Mesenchymal stem cell (in vitro differentiated cells and primary cell): Measurements from ENCODE around the gene PHC2.

Source experiments
- DNase-seq: peaks from one replicate; pipeline ENCODE4 v3.0.0-alpha.2; 2013
- H2AFZ ChIP-seq: one replicate; pipeline ENCODE4 v1.6.1; 2013; ENCODE audit warnings: low read depth, mild to moderate bottlenecking, control low read depth, inconsistent platforms, low read length, moderate library complexity
- H2AK5ac ChIP-seq: 2 replicates; pipeline ENCODE4 v1.6.1; 2013; ENCODE audit warnings: low read length, moderate library complexity, mild to moderate bottlenecking, inconsistent platforms; ENCODE audit not compliant: severe bottlenecking
- H2BK120ac ChIP-seq: one replicate; pipeline ENCODE4 v1.6.1; 2013; ENCODE audit warnings: low read depth, mild to moderate bottlenecking, inconsistent platforms, low read length, moderate library complexity
- H2BK12ac ChIP-seq, 2 experiments: one replicate each; pipeline ENCODE4 v1.6.1; 2013; ENCODE audit warnings: inconsistent platforms in 2 of 2, low read length in 2 of 2, mild to moderate bottlenecking in 2 of 2, moderate library complexity in 2 of 2, control low read depth in 1 of 2
- H2BK15ac ChIP-seq: one replicate; pipeline ENCODE4 v1.6.1; 2013; ENCODE audit warnings: mild to moderate bottlenecking, low read depth, inconsistent platforms; ENCODE audit not compliant: poor library complexity, severe bottlenecking
- H2BK5ac ChIP-seq: 2 replicates; pipeline ENCODE4 v1.6.1; 2013; ENCODE audit warnings: low read depth, mild to moderate bottlenecking, low read length, control low read depth, inconsistent platforms; ENCODE audit not compliant: poor library complexity, severe bottlenecking
- H3K14ac ChIP-seq, 2 experiments: one replicate each; pipeline ENCODE4 v1.6.1; 2013; ENCODE audit warnings: inconsistent platforms in 2 of 2, low read length in 2 of 2, control low read depth in 1 of 2, mild to moderate bottlenecking in 1 of 2, moderate library complexity in 1 of 2
- H3K18ac ChIP-seq, 2 experiments: one replicate each; pipeline ENCODE4 v1.6.1; 2013; ENCODE audit warnings: inconsistent platforms in 2 of 2, low read length in 2 of 2, control low read depth in 1 of 2, low read depth in 1 of 2, mild to moderate bottlenecking in 1 of 2
- H3K23ac ChIP-seq, 2 experiments: one replicate each; pipeline ENCODE4 v1.6.1; 2013; ENCODE audit warnings: inconsistent platforms in 2 of 2, low read length in 2 of 2, mild to moderate bottlenecking in 2 of 2, moderate library complexity in 2 of 2, control low read depth in 1 of 2
- H3K27ac ChIP-seq: 2 replicates; pipeline ENCODE4 v1.5.1; 2013; ENCODE audit warnings: mild to moderate bottlenecking, moderate library complexity, low read length, control low read depth, inconsistent platforms; ENCODE audit not compliant: poor library complexity, severe bottlenecking
- H3K27me3 ChIP-seq, 2 experiments: 2 replicates each; pipeline versions ENCODE4 v1.6.1 to v1.7.0; 2013; ENCODE audit warnings: low read length in 2 of 2, mild to moderate bottlenecking in 2 of 2, moderate library complexity in 2 of 2, control low read depth in 1 of 2, inconsistent platforms in 1 of 2; ENCODE audit not compliant: control insufficient read depth in 1 of 2, insufficient read depth in 1 of 2
- H3K36me3 ChIP-seq, 2 experiments: 2 replicates each; pipeline versions ENCODE4 v1.6.1 to v1.7.0; 2013; ENCODE audit warnings: low read length in 2 of 2, control low read depth in 1 of 2, inconsistent platforms in 1 of 2, low read depth in 1 of 2, mild to moderate bottlenecking in 1 of 2; ENCODE audit not compliant: insufficient read depth in 2 of 2, control insufficient read depth in 1 of 2
- H3K4ac ChIP-seq, 2 experiments: one replicate each; pipeline ENCODE4 v1.6.1; 2013; ENCODE audit warnings: inconsistent platforms in 2 of 2, low read length in 2 of 2, mild to moderate bottlenecking in 2 of 2, moderate library complexity in 2 of 2, control low read depth in 1 of 2, low read depth in 1 of 2
- H3K4me1 ChIP-seq: 2 replicates; pipeline ENCODE4 v1.6.1; 2013; ENCODE audit warnings: low read depth, low read length, control low read depth; ENCODE audit not compliant: control insufficient read depth, insufficient read depth
- H3K4me2 ChIP-seq: 2 replicates; pipeline ENCODE4 v1.6.1; 2013; ENCODE audit warnings: low read length, mild to moderate bottlenecking, inconsistent platforms; ENCODE audit not compliant: poor library complexity, severe bottlenecking
- H3K4me3 ChIP-seq, 2 experiments: 2 replicates each; pipeline versions ENCODE4 v1.5.1 to v1.7.0; 2013; ENCODE audit warnings: low read length in 2 of 2, mild to moderate bottlenecking in 2 of 2, control low read depth in 1 of 2, low read depth in 1 of 2; ENCODE audit not compliant: insufficient read depth in 1 of 2
- H3K79me1 ChIP-seq: replicated peaks from 2 replicates; pipeline ENCODE4 v1.6.1; 2013; ENCODE audit warnings: mild to moderate bottlenecking, control low read depth, low read length, inconsistent platforms; ENCODE audit not compliant: poor library complexity, severe bottlenecking
- H3K9ac ChIP-seq: 2 replicates; pipeline ENCODE4 v1.7.0; 2013; ENCODE audit warnings: mild to moderate bottlenecking, low read length, moderate library complexity
- H3K9me3 ChIP-seq: 2 replicates; pipeline ENCODE4 v1.7.0; 2013; ENCODE audit warnings: mild to moderate bottlenecking, low read length; ENCODE audit not compliant: control insufficient read depth
- H4K8ac ChIP-seq: one replicate; pipeline ENCODE4 v1.6.1; 2013; ENCODE audit warnings: inconsistent platforms, mild to moderate bottlenecking, low read length, moderate library complexity
- H4K91ac ChIP-seq: one replicate; pipeline ENCODE4 v1.6.1; 2013; ENCODE audit warnings: mild to moderate bottlenecking, low read length, inconsistent platforms
- WGBS: methylation state at CpG from one replicate; pipeline ENCODE4 v1.1.7; 2013; ENCODE audit warnings: mixed read lengths; 5-methylcytosine and 5-hydroxymethylcytosine counted together

The PHC2 gene

GRCh38 chr1:33350611-33351280 is 80.1 kb downstream of the PHC2 start:
- Histone ChIP-seq H2BK15ac (no peak overlapping the region), H4K8ac (peak overlapping the region; percentile 99), H2BK12ac (peak overlapping the region in 1 of 2 experiments; percentile 95), H2AK5ac (no peak overlapping the region), H3K18ac (peak overlapping the region; percentile 88 to 93), H2BK120ac (peak overlapping the region; percentile 40), H3K27ac (peak overlapping the region; percentile 70), H3K4ac (peak overlapping the region; percentile 55 to 62), H3K14ac (peak overlapping the region in 1 of 2 experiments; percentile 95), H2AFZ (no peak overlapping the region), H4K91ac (peak overlapping the region; percentile 99), H3K4me3 (peak overlapping the region; percentile 63 to 82), H3K4me1 (peaks cover 12% of the 10 kb centered on the region), H3K9me3 (no peaks in the 10 kb centered on the region), H3K79me1 (peaks cover 4% of the 10 kb centered on the region), H3K23ac (no peak overlapping the region), H2BK5ac (no peak overlapping the region), H3K9ac (peak overlapping the region; percentile 84), H3K4me2 (peak overlapping the region; percentile 72), H3K27me3 (no peaks in the 10 kb centered on the region), H3K36me3 (peaks cover 22 to 65% of the 10 kb centered on the region in 2 experiments)
- DNase-seq = no peak
- WGBS = 40% methylated on average over 5 of the region's 6 CpGs

- Histone ChIP-seq H3K4me2 (peak overlapping the region; percentile 72), H3K14ac (peak overlapping the region in 1 of 2 experiments; percentile 95), H4K8ac (peak overlapping the region; percentile 99), H2BK5ac (peak overlapping the region; percentile 92), H3K4me1 (peaks cover 12% of the 10 kb centered on the region), H2BK120ac (peak overlapping the region; percentile 99), H3K27ac (peak overlapping the region; percentile 70), H3K23ac (peak overlapping the region in 1 of 2 experiments; percentile 81), H3K79me1 (peaks cover 4% of the 10 kb centered on the region), H3K9ac (peak overlapping the region; percentile 84), H3K36me3 (peaks cover 18 to 61% of the 10 kb centered on the region in 2 experiments), H3K27me3 (no peaks in the 10 kb centered on the region), H3K4me3 (peak overlapping the region; percentile 82 to 98), H2BK15ac (peak overlapping the region; percentile 85), H4K91ac (peak overlapping the region; percentile 99), H3K18ac (peak overlapping the region; percentile 97 to 98), H3K4ac (peak overlapping the region; percentile 55 to 94), H2BK12ac (peak overlapping the region; percentile 92 to 95), H2AFZ (no peak overlapping the region), H2AK5ac (peak overlapping the region; percentile 40), H3K9me3 (no peaks in the 10 kb centered on the region)
- WGBS = 3% methylated on average over 57 of the region's 104 CpGs
- DNase-seq = peak; percentile 82
Measured at GRCh38 chr1:33349778-33350610, 80.9 kb downstream of the PHC2 start.

- Histone ChIP-seq H4K8ac (peak overlapping the region; percentile 75), H2AK5ac (peak overlapping the region; percentile 63), H3K36me3 (peaks cover 14 to 61% of the 10 kb centered on the region in 2 experiments), H3K18ac (peak overlapping the region; percentile 97 to 98), H2BK12ac (peak overlapping the region in 1 of 2 experiments; percentile 61), H3K9ac (peak overlapping the region; percentile 96), H3K27ac (peak overlapping the region; percentile 91), H3K9me3 (no peaks in the 10 kb centered on the region), H2BK5ac (peak overlapping the region; percentile 92), H3K23ac (peak overlapping the region in 1 of 2 experiments; percentile 95), H3K4me2 (peak overlapping the region; percentile 97), H2BK120ac (peak overlapping the region; percentile 99), H2BK15ac (peak overlapping the region; percentile 85), H3K27me3 (no peaks in the 10 kb centered on the region), H3K4me3 (peak overlapping the region; percentile 93 to 98), H3K4me1 (peaks cover 14% of the 10 kb centered on the region), H4K91ac (peak overlapping the region; percentile 97), H3K4ac (peak overlapping the region; percentile 92 to 94), H3K79me1 (peaks cover 2% of the 10 kb centered on the region), H3K14ac (peak overlapping the region; percentile 67 to 96), H2AFZ (no peak overlapping the region)
- WGBS = under 1% methylated on average over 30 of the region's 78 CpGs
- DNase-seq = no peak
Measured at GRCh38 chr1:33349081-33349759, 81.7 kb downstream of the PHC2 start.
